ENCODE results near the gene B4GAT1. TPM values are rescaled to one million over a fixed set of nuclear protein-coding genes. Genes with fewer than 3 reads are reported as not detected.

B4GAT1 gene
- total and polyA plus RNA-seq, 2 of the 13 experiments (the other 11 are each of a cell fraction or from before 2014, with no cell fraction given) = 40.4 to 109 TPM

DNA sequence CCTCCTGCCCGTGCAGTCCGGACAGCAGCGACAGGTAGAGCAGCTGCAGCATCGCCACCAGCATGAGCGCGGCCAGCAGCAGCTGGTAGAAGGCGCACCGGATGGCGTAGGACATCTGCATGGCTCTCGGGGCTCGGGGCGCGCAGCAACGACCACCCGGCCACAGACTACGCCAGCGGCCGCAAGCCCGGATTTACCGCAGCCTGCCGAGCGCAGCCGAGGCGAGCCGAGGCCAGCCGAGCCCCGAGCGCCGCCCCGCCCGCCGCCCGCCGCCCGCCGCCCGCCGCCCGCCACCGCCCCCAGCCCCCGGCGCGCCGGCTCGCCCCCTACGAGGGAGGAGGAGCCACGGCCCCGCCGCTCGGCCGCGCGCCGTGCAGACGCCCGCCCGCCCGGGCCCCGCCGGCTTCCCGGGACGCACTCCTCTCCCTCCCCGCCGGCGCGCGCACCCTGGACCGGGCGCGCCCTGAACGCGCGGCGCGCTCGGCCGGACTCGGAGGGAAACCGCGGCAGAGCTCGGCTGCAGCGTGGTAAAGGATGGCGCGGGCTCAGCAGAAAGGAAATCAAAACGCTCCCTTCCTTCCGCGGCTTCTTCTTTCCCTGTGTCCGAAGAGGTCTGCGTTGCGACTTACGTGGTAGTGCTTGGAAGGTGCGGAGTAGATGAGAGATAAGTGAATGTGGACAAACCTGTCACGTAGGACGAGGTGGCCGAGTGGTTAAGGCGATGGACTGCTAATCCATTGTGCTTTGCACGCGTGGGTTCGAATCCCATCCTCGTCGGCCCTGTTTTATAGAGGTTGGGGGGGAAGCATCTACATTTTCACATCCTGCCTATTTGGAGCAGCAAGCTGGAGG lies at the start of gene B4GAT1 (continued):
- TF ChIP-seq, protein P1, sequence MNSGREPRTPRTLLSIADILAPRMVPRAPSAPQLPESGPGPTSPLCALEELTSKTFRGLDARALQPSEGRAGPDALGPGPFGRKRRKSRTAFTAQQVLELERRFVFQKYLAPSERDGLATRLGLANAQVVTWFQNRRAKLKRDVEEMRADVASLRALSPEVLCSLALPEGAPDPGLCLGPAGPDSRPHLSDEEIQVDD (CRISPR knock-in tag; IDR thresholded peaks at IDR 0.05; ENCODE audit: borderline replicate concordance) = no peak
- TF ChIP-seq PPARG (CRISPR knock-in tag; conservative IDR thresholded peaks at IDR 0.05) = no peak; the same call in 1 of the 2 replicates
- no peak for TF ChIP-seq FOXA1 (IDR thresholded peaks at IDR 0.05)
- TF ChIP-seq FOXA1 (CRISPR knock-in tag; IDR thresholded peaks at IDR 0.05) = 0 out of 2 replicates have a peak, but pooled peaks have one; percentile 28
- no peak; the same call in 1 of the 2 replicates for TF ChIP-seq ZNF589 (CRISPR knock-in tag; conservative IDR thresholded peaks at IDR 0.05)
- TF ChIP-seq HNRNPLL (IDR thresholded peaks at IDR 0.05; ENCODE audit: low read depth, low read length, poor library complexity, severe bottlenecking) = peak; percentile 89
- TF ChIP-seq, protein P2, sequence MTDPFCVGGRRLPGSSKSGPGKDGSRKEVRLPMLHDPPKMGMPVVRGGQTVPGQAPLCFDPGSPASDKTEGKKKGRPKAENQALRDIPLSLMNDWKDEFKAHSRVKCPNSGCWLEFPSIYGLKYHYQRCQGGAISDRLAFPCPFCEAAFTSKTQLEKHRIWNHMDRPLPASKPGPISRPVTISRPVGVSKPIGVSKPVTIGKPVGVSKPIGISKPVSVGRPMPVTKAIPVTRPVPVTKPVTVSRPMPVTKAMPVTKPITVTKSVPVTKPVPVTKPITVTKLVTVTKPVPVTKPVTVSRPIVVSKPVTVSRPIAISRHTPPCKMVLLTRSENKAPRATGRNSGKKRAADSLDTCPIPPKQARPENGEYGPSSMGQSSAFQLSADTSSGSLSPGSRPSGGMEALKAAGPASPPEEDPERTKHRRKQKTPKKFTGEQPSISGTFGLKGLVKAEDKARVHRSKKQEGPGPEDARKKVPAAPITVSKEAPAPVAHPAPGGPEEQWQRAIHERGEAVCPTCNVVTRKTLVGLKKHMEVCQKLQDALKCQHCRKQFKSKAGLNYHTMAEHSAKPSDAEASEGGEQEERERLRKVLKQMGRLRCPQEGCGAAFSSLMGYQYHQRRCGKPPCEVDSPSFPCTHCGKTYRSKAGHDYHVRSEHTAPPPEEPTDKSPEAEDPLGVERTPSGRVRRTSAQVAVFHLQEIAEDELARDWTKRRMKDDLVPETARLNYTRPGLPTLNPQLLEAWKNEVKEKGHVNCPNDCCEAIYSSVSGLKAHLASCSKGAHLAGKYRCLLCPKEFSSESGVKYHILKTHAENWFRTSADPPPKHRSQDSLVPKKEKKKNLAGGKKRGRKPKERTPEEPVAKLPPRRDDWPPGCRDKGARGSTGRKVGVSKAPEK (CRISPR knock-in tag; IDR thresholded peaks at IDR 0.05; ENCODE audit: borderline replicate concordance) = 0 out of 2 replicates have a peak, but pooled peaks have one; percentile 64
- TF ChIP-seq ZNF333 (CRISPR knock-in tag; IDR thresholded peaks at IDR 0.05; ENCODE audit: borderline replicate concordance) = no peak
- no peak for TF ChIP-seq ZNF530 (CRISPR knock-in tag; IDR thresholded peaks at IDR 0.05; ENCODE audit: low read depth)
- TF ChIP-seq, protein P3, sequence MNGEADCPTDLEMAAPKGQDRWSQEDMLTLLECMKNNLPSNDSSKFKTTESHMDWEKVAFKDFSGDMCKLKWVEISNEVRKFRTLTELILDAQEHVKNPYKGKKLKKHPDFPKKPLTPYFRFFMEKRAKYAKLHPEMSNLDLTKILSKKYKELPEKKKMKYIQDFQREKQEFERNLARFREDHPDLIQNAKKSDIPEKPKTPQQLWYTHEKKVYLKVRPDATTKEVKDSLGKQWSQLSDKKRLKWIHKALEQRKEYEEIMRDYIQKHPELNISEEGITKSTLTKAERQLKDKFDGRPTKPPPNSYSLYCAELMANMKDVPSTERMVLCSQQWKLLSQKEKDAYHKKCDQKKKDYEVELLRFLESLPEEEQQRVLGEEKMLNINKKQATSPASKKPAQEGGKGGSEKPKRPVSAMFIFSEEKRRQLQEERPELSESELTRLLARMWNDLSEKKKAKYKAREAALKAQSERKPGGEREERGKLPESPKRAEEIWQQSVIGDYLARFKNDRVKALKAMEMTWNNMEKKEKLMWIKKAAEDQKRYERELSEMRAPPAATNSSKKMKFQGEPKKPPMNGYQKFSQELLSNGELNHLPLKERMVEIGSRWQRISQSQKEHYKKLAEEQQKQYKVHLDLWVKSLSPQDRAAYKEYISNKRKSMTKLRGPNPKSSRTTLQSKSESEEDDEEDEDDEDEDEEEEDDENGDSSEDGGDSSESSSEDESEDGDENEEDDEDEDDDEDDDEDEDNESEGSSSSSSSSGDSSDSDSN (CRISPR knock-in tag; IDR thresholded peaks at IDR 0.05) = peak; percentile 17; the same call in 1 of the 2 replicates
- TF ChIP-seq AKAP8 (CRISPR knock-in tag; IDR thresholded peaks at IDR 0.05) = no peak
- TF ChIP-seq, protein P4, sequence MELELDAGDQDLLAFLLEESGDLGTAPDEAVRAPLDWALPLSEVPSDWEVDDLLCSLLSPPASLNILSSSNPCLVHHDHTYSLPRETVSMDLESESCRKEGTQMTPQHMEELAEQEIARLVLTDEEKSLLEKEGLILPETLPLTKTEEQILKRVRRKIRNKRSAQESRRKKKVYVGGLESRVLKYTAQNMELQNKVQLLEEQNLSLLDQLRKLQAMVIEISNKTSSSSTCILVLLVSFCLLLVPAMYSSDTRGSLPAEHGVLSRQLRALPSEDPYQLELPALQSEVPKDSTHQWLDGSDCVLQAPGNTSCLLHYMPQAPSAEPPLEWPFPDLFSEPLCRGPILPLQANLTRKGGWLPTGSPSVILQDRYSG (CRISPR knock-in tag; IDR thresholded peaks at IDR 0.05) = no peak
- TF ChIP-seq SIN3A (IDR thresholded peaks at IDR 0.05; ENCODE audit: borderline replicate concordance, low read depth, low read length) = peak; percentile 54; the same call in 1 of the 2 replicates
- TF ChIP-seq ZNF274 (CRISPR knock-in tag; IDR thresholded peaks at IDR 0.05) = peak; percentile 47; the same call in 1 of the 2 replicates
- TF ChIP-seq, protein P5, sequence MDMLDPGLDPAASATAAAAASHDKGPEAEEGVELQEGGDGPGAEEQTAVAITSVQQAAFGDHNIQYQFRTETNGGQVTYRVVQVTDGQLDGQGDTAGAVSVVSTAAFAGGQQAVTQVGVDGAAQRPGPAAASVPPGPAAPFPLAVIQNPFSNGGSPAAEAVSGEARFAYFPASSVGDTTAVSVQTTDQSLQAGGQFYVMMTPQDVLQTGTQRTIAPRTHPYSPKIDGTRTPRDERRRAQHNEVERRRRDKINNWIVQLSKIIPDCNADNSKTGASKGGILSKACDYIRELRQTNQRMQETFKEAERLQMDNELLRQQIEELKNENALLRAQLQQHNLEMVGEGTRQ (IDR thresholded peaks at IDR 0.05; ENCODE audit: low read depth, low read length) = no peak
- TF ChIP-seq, protein P5 (CRISPR knock-in tag; IDR thresholded peaks at IDR 0.05; ENCODE audit: borderline replicate concordance) = no peak
